Memory B cell (primary cell): ENCODE results near the gene OSBPL9.
"Not testable (repeated sequence)": the region's sequence is repeated elsewhere in the genome, so short reads cannot be mapped to it uniquely, and the experiment has no call there.

Experiments used
- ATAC-seq: fragments of 150-1000 bp; cut with Tn5 transposase; 2 replicates; pipeline ENCODE4 v1.10.0; 2021; ENCODE audit warnings: low read depth, mild to moderate bottlenecking, moderate library complexity
- DNase-seq, 2 donors: peaks; one replicate each; pipeline ENCODE4 v3.0.0; 2022; ENCODE audit warnings: low spot score in 2 of 2
- H3K27ac Mint-ChIP-seq: one replicate; pipeline ENCODE4 v1.8.0; 2022; ENCODE audit warnings: mild to moderate bottlenecking, moderate library complexity, mixed read lengths
- H3K27me3 Mint-ChIP-seq: one replicate; pipeline ENCODE4 v1.8.0; 2022; ENCODE audit warnings: mixed read lengths
- H3K36me3 Mint-ChIP-seq: one replicate; pipeline ENCODE4 v1.8.0; 2022; ENCODE audit warnings: mild to moderate bottlenecking, mixed read lengths
- H3K4me1 Mint-ChIP-seq: one replicate; pipeline ENCODE4 v1.8.0; 2022; ENCODE audit warnings: mixed read lengths
- H3K4me3 Mint-ChIP-seq: one replicate; pipeline ENCODE4 v1.8.0; 2022; ENCODE audit warnings: mild to moderate bottlenecking, moderate library complexity, mixed read lengths
- H3K9me3 Mint-ChIP-seq: one replicate; pipeline ENCODE4 v1.8.0; 2022; ENCODE audit warnings: mixed read lengths

Gene OSBPL9

GRCh38 chr1:51636191-51636590 is 19.3 kb downstream of the OSBPL9 start:
- ATAC-seq (no peak), DNase-seq (no peak)
- Mint-ChIP-seq H3K4me1 (peaks cover 23% of the 10 kb centered on the region), H3K36me3 (peaks cover 7% of the 10 kb centered on the region), H3K27ac (no peak overlapping the region), H3K4me3 (no peak overlapping the region), H3K9me3 (no peaks in the 10 kb centered on the region), H3K27me3 (no peaks in the 10 kb centered on the region)

GRCh38 chr1:51636764-51637522 is 20.1 kb downstream of the OSBPL9 start:
- ATAC-seq, result no peak
- no peak for DNase-seq

GRCh38 chr1:51638350-51638749 is 21.5 kb downstream of the OSBPL9 start:
- ATAC-seq (no peak), DNase-seq (no peak)
- Mint-ChIP-seq H3K4me3 (no peak overlapping the region), H3K4me1 (peaks cover 24% of the 10 kb centered on the region), H3K36me3 (peaks cover 10% of the 10 kb centered on the region), H3K9me3 (no peaks in the 10 kb centered on the region), H3K27me3 (no peaks in the 10 kb centered on the region), H3K27ac (no peak overlapping the region)

More at GRCh38 chr1:51636764-51637522, 20.1 kb downstream of the OSBPL9 start:
- Mint-ChIP-seq H3K27me3 (no peaks in the 10 kb centered on the region), H3K9me3 (no peaks in the 10 kb centered on the region), H3K4me3 (no peak overlapping the region), H3K4me1 (peaks cover 23% of the 10 kb centered on the region), H3K36me3 (peaks cover 7% of the 10 kb centered on the region), H3K27ac (no peak overlapping the region)

GRCh38 chr1:51639694-51640093 is 22.8 kb downstream of the OSBPL9 start:
- Mint-ChIP-seq H3K9me3 (no peaks in the 10 kb centered on the region), H3K36me3 (peaks cover 15% of the 10 kb centered on the region), H3K4me1 (peaks cover 21% of the 10 kb centered on the region), H3K27me3 (no peaks in the 10 kb centered on the region), H3K4me3 (no peak overlapping the region), H3K27ac (no peak overlapping the region)
- DNase-seq (no peak), ATAC-seq (no peak)

- ATAC-seq, result no peak
- Mint-ChIP-seq H3K36me3 (peaks cover 20% of the 10 kb centered on the region), H3K27ac (no peak overlapping the region), H3K4me1 (peaks cover 21% of the 10 kb centered on the region), H3K27me3 (no peaks in the 10 kb centered on the region), H3K9me3 (no peaks in the 10 kb centered on the region), H3K4me3 (no peak overlapping the region)
- no peak for DNase-seq
Measured at GRCh38 chr1:51641096-51641495, 24.2 kb downstream of the OSBPL9 start.

- H3K27me3 Mint-ChIP-seq, result no peaks in the 10 kb centered on the region
- H3K27ac Mint-ChIP-seq, result no peak overlapping the region
- no peak for DNase-seq
- ATAC-seq, result no peak
- no peaks in the 10 kb centered on the region for H3K9me3 Mint-ChIP-seq
- peaks cover 19% of the 10 kb centered on the region for H3K4me1 Mint-ChIP-seq
- peaks cover 20% of the 10 kb centered on the region for H3K36me3 Mint-ChIP-seq
- no peak overlapping the region for H3K4me3 Mint-ChIP-seq
Measured at GRCh38 chr1:51642739-51643142, 25.8 kb downstream of the OSBPL9 start.

- peaks cover 16% of the 10 kb centered on the region for H3K4me1 Mint-ChIP-seq
- no peak for DNase-seq
- H3K4me3 Mint-ChIP-seq, result no peak overlapping the region
- no peaks in the 10 kb centered on the region for H3K27me3 Mint-ChIP-seq
- peaks cover 20% of the 10 kb centered on the region for H3K36me3 Mint-ChIP-seq
- H3K9me3 Mint-ChIP-seq, result no peaks in the 10 kb centered on the region
- ATAC-seq, result no peak
- peak overlapping the region; percentile 2 for H3K27ac Mint-ChIP-seq
Measured at GRCh38 chr1:51643362-51643761, 26.5 kb downstream of the OSBPL9 start.

DNA sequence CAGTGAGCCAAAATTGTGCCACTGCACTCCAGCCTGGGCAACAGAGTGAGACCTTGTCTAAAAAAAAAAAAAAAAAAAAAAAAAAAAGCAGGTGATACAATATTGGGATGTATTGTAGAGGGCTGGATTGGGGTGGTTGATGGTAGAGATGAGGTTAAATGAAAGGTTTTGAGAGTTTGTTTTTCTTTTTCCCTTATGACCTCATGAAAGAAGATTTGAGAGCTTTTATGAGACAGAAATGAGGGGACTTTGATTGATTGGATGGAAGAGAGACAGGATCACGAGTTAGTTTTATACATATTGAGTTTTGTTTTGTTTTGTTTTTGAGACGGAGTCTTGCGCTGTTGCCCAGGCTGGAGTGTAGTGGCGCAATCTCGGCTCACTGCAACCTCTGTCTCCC is 27.1 kb downstream of the OSBPL9 start:
- peaks cover 20% of the 10 kb centered on the region for H3K36me3 Mint-ChIP-seq
- H3K9me3 Mint-ChIP-seq, result no peaks in the 10 kb centered on the region
- H3K4me3 Mint-ChIP-seq, result no peak overlapping the region
- no peak for DNase-seq
- H3K27ac Mint-ChIP-seq, result no peak overlapping the region
- ATAC-seq, result no peak
- no peaks in the 10 kb centered on the region for H3K27me3 Mint-ChIP-seq
- peaks cover 15% of the 10 kb centered on the region for H3K4me1 Mint-ChIP-seq

- Mint-ChIP-seq H3K9me3 (no peaks in the 10 kb centered on the region), H3K27me3 (no peaks in the 10 kb centered on the region), H3K4me3 (no peak overlapping the region), H3K36me3 (peaks cover 16% of the 10 kb centered on the region), H3K4me1 (peaks cover 11% of the 10 kb centered on the region), H3K27ac (no peak overlapping the region)
- ATAC-seq (no peak), DNase-seq (no peak)
Measured at GRCh38 chr1:51644533-51645197, 27.8 kb downstream of the OSBPL9 start.

DNA sequence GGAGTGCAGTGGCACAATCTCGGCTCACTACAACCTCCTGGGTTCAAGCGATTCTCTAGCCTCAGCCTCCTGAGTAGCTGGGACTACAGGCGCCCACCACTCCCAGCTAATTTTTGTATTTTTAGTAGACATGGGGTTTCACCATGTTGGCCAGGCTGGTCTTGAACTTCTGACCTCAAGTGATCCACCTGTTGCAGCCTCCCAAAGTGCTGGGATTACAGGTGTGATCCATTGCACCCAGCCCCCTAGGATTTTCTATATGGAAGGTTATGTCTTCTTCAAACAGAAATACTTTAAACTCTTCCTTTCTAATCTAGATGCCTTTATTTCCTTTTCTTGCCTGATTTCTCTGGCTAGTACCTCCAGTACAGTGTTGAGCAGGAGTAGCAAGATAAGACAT is 29.7 kb downstream of the OSBPL9 start:
- H3K27ac Mint-ChIP-seq, ATAC-seq, H3K27me3 Mint-ChIP-seq, H3K9me3 Mint-ChIP-seq, DNase-seq, H3K4me3 Mint-ChIP-seq: not testable (repeated sequence)
- H3K36me3 Mint-ChIP-seq, result peaks cover 20% of the 10 kb centered on the region
- H3K4me1 Mint-ChIP-seq, result peaks cover 11% of the 10 kb centered on the region

DNA sequence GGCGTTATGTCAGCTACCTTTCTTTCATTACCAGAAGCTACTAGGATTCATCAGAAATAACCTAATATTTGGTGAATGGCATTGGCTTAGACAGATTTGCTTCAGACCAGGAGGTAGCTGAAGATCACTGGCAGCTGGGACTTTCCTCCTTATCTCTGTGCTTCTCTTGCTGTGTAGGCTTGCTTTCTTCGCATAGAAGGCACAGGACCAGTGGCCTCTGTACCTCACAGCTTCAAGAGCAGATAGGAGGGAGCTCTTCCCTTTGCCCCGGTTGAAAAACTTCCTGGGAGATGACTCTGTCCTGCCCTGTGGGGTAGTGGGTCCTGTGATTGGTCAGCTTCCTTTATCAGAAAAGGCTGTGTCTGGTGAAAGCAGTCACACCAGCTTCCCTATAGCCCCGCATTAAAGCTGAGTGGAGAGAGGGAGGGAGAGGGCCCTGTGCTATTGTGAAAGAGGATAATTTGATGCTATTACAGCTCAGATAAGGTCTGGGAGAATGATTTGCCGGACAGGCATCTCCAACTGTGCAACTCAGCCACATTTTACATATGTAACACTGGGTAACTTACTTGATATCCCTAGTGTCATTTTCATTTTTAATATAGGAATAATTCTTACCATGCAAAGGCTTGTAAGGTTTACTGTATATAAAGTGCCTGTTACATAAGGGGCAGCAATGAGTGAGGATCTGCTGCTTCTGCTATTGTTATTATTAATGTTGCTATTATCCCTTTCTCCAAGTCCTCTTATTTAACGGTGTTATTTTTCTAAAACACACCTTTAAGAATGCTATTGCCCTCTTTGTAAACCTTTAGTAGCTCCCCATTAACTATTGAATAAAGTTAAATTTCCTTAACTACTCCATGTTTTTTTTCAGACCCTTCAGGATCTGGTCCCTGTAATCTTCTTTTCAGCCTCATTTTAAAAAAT is 31.6 kb downstream of the OSBPL9 start:
- Mint-ChIP-seq H3K4me3 (no peak overlapping the region), H3K36me3 (peaks cover 17% of the 10 kb centered on the region), H3K9me3 (no peaks in the 10 kb centered on the region), H3K27ac (no peak overlapping the region), H3K27me3 (no peaks in the 10 kb centered on the region), H3K4me1 (peaks cover 6% of the 10 kb centered on the region)
- ATAC-seq (no peak), DNase-seq (no peak)

DNA sequence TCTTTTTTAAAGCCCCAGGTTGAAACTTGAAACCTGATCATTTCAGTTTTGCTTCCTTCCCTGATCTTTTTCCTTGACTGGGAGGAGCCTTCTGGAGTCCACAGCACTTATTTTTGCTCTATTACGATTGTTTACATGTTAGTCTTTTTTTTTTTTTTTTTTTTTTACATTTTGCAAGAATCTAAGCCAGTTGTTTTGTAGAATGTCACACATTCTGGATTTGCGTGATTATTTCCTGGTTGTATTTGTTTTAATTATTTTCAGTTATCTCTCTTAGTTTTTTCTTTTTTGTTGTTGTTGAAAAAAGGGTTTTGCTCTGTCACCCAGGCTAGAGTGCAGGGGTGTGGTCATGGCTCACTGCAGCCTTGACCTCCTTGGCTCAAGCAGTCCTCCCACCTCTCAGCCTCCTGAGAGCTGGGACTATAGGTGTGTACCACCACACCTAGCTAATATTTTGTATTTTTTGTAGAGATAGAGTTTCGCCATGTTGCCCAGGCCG is 32.8 kb downstream of the OSBPL9 start:
- Mint-ChIP-seq H3K27me3 (no peaks in the 10 kb centered on the region), H3K4me1 (peaks cover 3% of the 10 kb centered on the region), H3K4me3 (no peak overlapping the region), H3K36me3 (peaks cover 15% of the 10 kb centered on the region), H3K27ac (no peak overlapping the region), H3K9me3 (no peaks in the 10 kb centered on the region)
- ATAC-seq, result no peak
- no peak for DNase-seq

DNA sequence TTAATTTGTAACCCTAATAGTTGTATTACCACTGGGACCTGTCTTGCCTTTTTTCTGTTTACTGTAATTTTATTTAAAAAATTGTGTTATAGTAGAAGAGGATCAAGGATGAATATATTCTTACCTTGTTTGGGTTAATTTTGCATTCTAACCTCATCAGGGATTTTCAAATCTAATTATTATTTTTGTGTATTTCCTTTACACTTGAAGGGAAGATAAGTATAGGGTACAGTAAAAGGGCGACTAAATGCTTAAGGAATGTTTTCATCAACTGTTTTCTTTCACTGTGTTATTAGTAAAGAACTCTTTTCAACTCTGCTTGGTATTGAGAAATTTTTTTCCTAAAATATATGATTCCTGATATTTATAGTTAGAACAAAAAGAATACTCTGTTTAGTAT is 33.3 kb downstream of the OSBPL9 start:
- no peaks in the 10 kb centered on the region for H3K27me3 Mint-ChIP-seq
- no peak for DNase-seq
- no peaks in the 10 kb centered on the region for H3K9me3 Mint-ChIP-seq
- peaks cover 17% of the 10 kb centered on the region for H3K36me3 Mint-ChIP-seq
- no peak for ATAC-seq
- H3K4me1 Mint-ChIP-seq, result peaks cover 5% of the 10 kb centered on the region
- H3K4me3 Mint-ChIP-seq, result no peak overlapping the region
- no peak overlapping the region for H3K27ac Mint-ChIP-seq

DNA sequence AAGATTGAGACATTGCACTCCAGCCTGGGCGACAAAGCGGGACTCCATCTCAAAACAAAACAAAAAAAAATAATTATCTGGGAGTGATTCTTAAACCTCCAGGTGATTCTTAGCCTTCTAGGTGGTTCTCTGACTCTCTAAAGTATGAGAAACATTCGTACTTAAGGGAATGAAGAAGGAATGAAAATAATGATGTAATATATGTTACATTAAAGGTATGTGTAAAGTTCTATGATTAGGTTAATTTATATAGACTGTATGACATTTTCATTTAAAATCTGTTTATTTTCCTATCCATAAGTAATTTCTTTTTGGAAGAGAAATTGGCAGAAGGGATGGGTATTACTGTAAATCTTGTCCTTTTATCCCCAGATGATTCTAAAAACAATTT is 34.7 kb downstream of the OSBPL9 start:
- H3K4me1 Mint-ChIP-seq, result peaks cover 3% of the 10 kb centered on the region
- DNase-seq (no peak), ATAC-seq (no peak)
- H3K9me3 Mint-ChIP-seq, result no peaks in the 10 kb centered on the region
- H3K36me3 Mint-ChIP-seq, result peaks cover 23% of the 10 kb centered on the region
- H3K27ac Mint-ChIP-seq, result no peak overlapping the region
- H3K4me3 Mint-ChIP-seq, result no peak overlapping the region
- no peaks in the 10 kb centered on the region for H3K27me3 Mint-ChIP-seq
